Measurements from ENCODE around the gene ADGRB3. TPM values are rescaled to one million over a fixed set of nuclear protein-coding genes. Genes with fewer than 3 reads are reported as not detected.

The ADGRB3 gene
- total RNA-seq, 4 donors from 2014 or later: 1.6 to 2.6 (median 1.8) TPM

- TF ChIP-seq CTCF (IDR thresholded peaks at IDR 0.05; ENCODE audit: low read depth): no peak
Observed at GRCh38 chr6:68978411-68978810, 343.3 kb downstream of the ADGRB3 start.

GRCh38 chr6:68988698-68989097 lies 353.6 kb downstream of the ADGRB3 start:
- no peak for TF ChIP-seq CTCF (IDR thresholded peaks at IDR 0.05; ENCODE audit: low read depth)

GRCh38 chr6:68990317-68990716 lies 355.2 kb downstream of the ADGRB3 start:
- no peak for TF ChIP-seq CTCF (IDR thresholded peaks at IDR 0.05; ENCODE audit: low read depth)

- no peak for TF ChIP-seq CTCF (IDR thresholded peaks at IDR 0.05; ENCODE audit: low read depth)
Observed at GRCh38 chr6:68993911-68994310, 358.8 kb downstream of the ADGRB3 start.

- TF ChIP-seq CTCF (IDR thresholded peaks at IDR 0.05; ENCODE audit: low read depth): no peak
Observed at GRCh38 chr6:68994521-68994920, 359.4 kb downstream of the ADGRB3 start.

- TF ChIP-seq CTCF (IDR thresholded peaks at IDR 0.05; ENCODE audit: low read depth): no peak
Observed at GRCh38 chr6:69005199-69005598, 370.1 kb downstream of the ADGRB3 start.

GRCh38 chr6:69007781-69008180 lies 372.7 kb downstream of the ADGRB3 start:
- TF ChIP-seq CTCF (IDR thresholded peaks at IDR 0.05; ENCODE audit: low read depth): no peak

Measured in subcutaneous adipose tissue (tissue), 4 donors.